Measurements from ENCODE around the gene PRIMA1.

PRIMA1 gene

DNA sequence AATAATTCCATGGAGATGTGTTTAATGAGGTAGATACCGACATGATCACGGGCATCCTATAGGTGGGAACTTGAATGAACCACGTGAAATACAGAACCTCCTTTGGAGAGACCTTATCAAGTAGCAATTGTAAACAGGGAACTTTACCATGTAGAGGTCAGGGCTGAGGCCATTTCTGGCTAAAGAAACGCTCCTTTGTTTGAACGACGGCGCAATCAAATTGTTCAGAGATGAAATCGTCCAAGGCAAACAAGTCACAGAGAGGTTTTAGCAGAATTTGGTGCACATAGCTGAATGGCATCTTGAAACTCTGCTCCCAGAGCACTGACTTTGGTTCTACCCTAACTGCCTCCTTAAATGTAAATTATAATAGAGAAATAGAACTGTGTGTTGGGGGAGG, 9.8 kb downstream of the PRIMA1 start:
- Histone ChIP-seq H3K79me1 (replicated peaks; ENCODE audit: low read length, poor library complexity, severe bottlenecking) (no peaks in the 10 kb centered on the region), H2AFZ (ENCODE audit: low read depth, low read length) (no peak overlapping the region), H3K27me3 (ENCODE audit: control insufficient read depth in 1 of 2, insufficient read depth in 1 of 2, low read length in 2 of 2) (peaks cover 0 to 4% of the 10 kb centered on the region in 2 experiments), H2BK15ac (ENCODE audit: low read depth, poor library complexity, severe bottlenecking) (no peak overlapping the region), H3K4ac (ENCODE audit: low read depth in 1 of 2, low read length in 2 of 2) (no peak overlapping the region), H3K18ac (ENCODE audit: low read depth in 1 of 2, low read length in 2 of 2) (no peak overlapping the region), H3K27ac (ENCODE audit: low read length, poor library complexity, severe bottlenecking) (no peak overlapping the region), H3K4me1 (ENCODE audit: control insufficient read depth, insufficient read depth, low read depth, low read length) (no peaks in the 10 kb centered on the region), H3K9me3 (ENCODE audit: control insufficient read depth, low read length) (no peaks in the 10 kb centered on the region), H3K14ac (ENCODE audit: low read length in 2 of 2) (no peak overlapping the region), H4K8ac (ENCODE audit: low read length) (no peak overlapping the region), H2BK5ac (ENCODE audit: low read depth, low read length, poor library complexity, severe bottlenecking) (no peak overlapping the region), H3K36me3 (ENCODE audit: control insufficient read depth in 1 of 2, insufficient read depth in 2 of 2, low read depth in 1 of 2, low read length in 2 of 2) (no peaks in the 10 kb centered on the region), H2BK120ac (ENCODE audit: low read depth, low read length) (no peak overlapping the region), H3K4me2 (ENCODE audit: low read length, poor library complexity, severe bottlenecking) (no peak overlapping the region), H3K9ac (ENCODE audit: low read length) (no peak overlapping the region), H4K91ac (ENCODE audit: low read length) (no peak overlapping the region), H3K4me3 (ENCODE audit: insufficient read depth in 1 of 2, low read depth in 1 of 2, low read length in 2 of 2) (no peak overlapping the region), H2AK5ac (ENCODE audit: low read length, severe bottlenecking) (no peak overlapping the region), H3K23ac (ENCODE audit: low read length in 2 of 2) (no peak overlapping the region), H2BK12ac (ENCODE audit: low read length in 2 of 2) (no peak overlapping the region)
- DNase-seq = no peak
- WGBS = 87% methylated on average over 8 of the region's 8 CpGs

- 50% methylated on average over 3 of the region's 3 CpGs for WGBS
- Histone ChIP-seq H2AK5ac (ENCODE audit: low read length, severe bottlenecking) (no peak overlapping the region), H3K9ac (ENCODE audit: low read length) (no peak overlapping the region), H3K4me1 (ENCODE audit: control insufficient read depth, insufficient read depth, low read depth, low read length) (no peaks in the 10 kb centered on the region), H2BK120ac (ENCODE audit: low read depth, low read length) (no peak overlapping the region), H2BK15ac (ENCODE audit: low read depth, poor library complexity, severe bottlenecking) (no peak overlapping the region), H3K18ac (ENCODE audit: low read depth in 1 of 2, low read length in 2 of 2) (no peak overlapping the region), H4K8ac (ENCODE audit: low read length) (no peak overlapping the region), H3K23ac (ENCODE audit: low read length in 2 of 2) (no peak overlapping the region), H3K4me2 (ENCODE audit: low read length, poor library complexity, severe bottlenecking) (no peak overlapping the region), H3K4me3 (ENCODE audit: insufficient read depth in 1 of 2, low read depth in 1 of 2, low read length in 2 of 2) (no peak overlapping the region), H2BK12ac (ENCODE audit: low read length in 2 of 2) (no peak overlapping the region), H3K36me3 (ENCODE audit: control insufficient read depth in 1 of 2, insufficient read depth in 2 of 2, low read depth in 1 of 2, low read length in 2 of 2) (no peaks in the 10 kb centered on the region), H4K91ac (ENCODE audit: low read length) (no peak overlapping the region), H3K27ac (ENCODE audit: low read length, poor library complexity, severe bottlenecking) (no peak overlapping the region), H2AFZ (ENCODE audit: low read depth, low read length) (no peak overlapping the region), H3K14ac (ENCODE audit: low read length in 2 of 2) (no peak overlapping the region), H2BK5ac (ENCODE audit: low read depth, low read length, poor library complexity, severe bottlenecking) (no peak overlapping the region), H3K4ac (ENCODE audit: low read depth in 1 of 2, low read length in 2 of 2) (no peak overlapping the region), H3K27me3 (ENCODE audit: control insufficient read depth in 1 of 2, insufficient read depth in 1 of 2, low read length in 2 of 2) (no peaks in the 10 kb centered on the region), H3K79me1 (replicated peaks; ENCODE audit: low read length, poor library complexity, severe bottlenecking) (no peaks in the 10 kb centered on the region), H3K9me3 (ENCODE audit: control insufficient read depth, low read length) (no peaks in the 10 kb centered on the region)
- DNase-seq = no peak
Observed at GRCh38 chr14:93775744-93776143, 12.5 kb downstream of the PRIMA1 start.

- Histone ChIP-seq H3K4me2 (ENCODE audit: low read length, poor library complexity, severe bottlenecking) (no peak overlapping the region), H3K4me1 (ENCODE audit: control insufficient read depth, insufficient read depth, low read depth, low read length) (no peaks in the 10 kb centered on the region), H2BK12ac (ENCODE audit: low read length in 2 of 2) (no peak overlapping the region), H3K23ac (ENCODE audit: low read length in 2 of 2) (no peak overlapping the region), H4K91ac (ENCODE audit: low read length) (no peak overlapping the region), H3K18ac (ENCODE audit: low read depth in 1 of 2, low read length in 2 of 2) (no peak overlapping the region), H3K14ac (ENCODE audit: low read length in 2 of 2) (no peak overlapping the region), H3K79me1 (replicated peaks; ENCODE audit: low read length, poor library complexity, severe bottlenecking) (no peaks in the 10 kb centered on the region), H2AFZ (ENCODE audit: low read depth, low read length) (no peak overlapping the region), H2BK120ac (ENCODE audit: low read depth, low read length) (no peak overlapping the region), H4K8ac (ENCODE audit: low read length) (no peak overlapping the region), H3K27ac (ENCODE audit: low read length, poor library complexity, severe bottlenecking) (no peak overlapping the region), H3K9me3 (ENCODE audit: control insufficient read depth, low read length) (no peaks in the 10 kb centered on the region), H2BK15ac (ENCODE audit: low read depth, poor library complexity, severe bottlenecking) (no peak overlapping the region), H3K36me3 (ENCODE audit: control insufficient read depth in 1 of 2, insufficient read depth in 2 of 2, low read depth in 1 of 2, low read length in 2 of 2) (no peaks in the 10 kb centered on the region), H3K4ac (ENCODE audit: low read depth in 1 of 2, low read length in 2 of 2) (no peak overlapping the region), H3K27me3 (ENCODE audit: control insufficient read depth in 1 of 2, insufficient read depth in 1 of 2, low read length in 2 of 2) (no peaks in the 10 kb centered on the region), H2BK5ac (ENCODE audit: low read depth, low read length, poor library complexity, severe bottlenecking) (no peak overlapping the region), H2AK5ac (ENCODE audit: low read length, severe bottlenecking) (no peak overlapping the region), H3K4me3 (ENCODE audit: insufficient read depth in 1 of 2, low read depth in 1 of 2, low read length in 2 of 2) (no peak overlapping the region), H3K9ac (ENCODE audit: low read length) (no peak overlapping the region)
- DNase-seq = no peak
- 42% methylated on average over 2 of the region's 2 CpGs for WGBS
Observed at GRCh38 chr14:93775158-93775557, 13.1 kb downstream of the PRIMA1 start.

- H3K23ac ChIP-seq (ENCODE audit: low read length in 2 of 2) = no peak overlapping the region
- H3K9me3 ChIP-seq (ENCODE audit: control insufficient read depth, low read length) = no peaks in the 10 kb centered on the region
- H3K79me1 ChIP-seq (replicated peaks; ENCODE audit: low read length, poor library complexity, severe bottlenecking) = no peaks in the 10 kb centered on the region
- no peak for DNase-seq
- peaks cover 0 to 3% of the 10 kb centered on the region in 2 experiments for H3K27me3 ChIP-seq (ENCODE audit: control insufficient read depth in 1 of 2, insufficient read depth in 1 of 2, low read length in 2 of 2)
- no peak overlapping the region for H2AFZ ChIP-seq (ENCODE audit: low read depth, low read length)
- no peak overlapping the region for H3K27ac ChIP-seq (ENCODE audit: low read length, poor library complexity, severe bottlenecking)
- no peak overlapping the region for H3K18ac ChIP-seq (ENCODE audit: low read depth in 1 of 2, low read length in 2 of 2)
- no peak overlapping the region for H4K8ac ChIP-seq (ENCODE audit: low read length)
- no peak overlapping the region for H2BK15ac ChIP-seq (ENCODE audit: low read depth, poor library complexity, severe bottlenecking)
- no peak overlapping the region for H2BK120ac ChIP-seq (ENCODE audit: low read depth, low read length)
- no peak overlapping the region for H3K4me3 ChIP-seq (ENCODE audit: insufficient read depth in 1 of 2, low read depth in 1 of 2, low read length in 2 of 2)
- H2BK5ac ChIP-seq (ENCODE audit: low read depth, low read length, poor library complexity, severe bottlenecking) = no peak overlapping the region
- no peak overlapping the region for H3K4me2 ChIP-seq (ENCODE audit: low read length, poor library complexity, severe bottlenecking)
- no peaks in the 10 kb centered on the region for H3K4me1 ChIP-seq (ENCODE audit: control insufficient read depth, insufficient read depth, low read depth, low read length)
- no peak overlapping the region for H2BK12ac ChIP-seq (ENCODE audit: low read length in 2 of 2)
- no peak overlapping the region for H3K4ac ChIP-seq (ENCODE audit: low read depth in 1 of 2, low read length in 2 of 2)
- H3K14ac ChIP-seq (ENCODE audit: low read length in 2 of 2) = no peak overlapping the region
- H3K9ac ChIP-seq (ENCODE audit: low read length) = no peak overlapping the region
- H4K91ac ChIP-seq (ENCODE audit: low read length) = no peak overlapping the region
- no peaks in the 10 kb centered on the region for H3K36me3 ChIP-seq (ENCODE audit: control insufficient read depth in 1 of 2, insufficient read depth in 2 of 2, low read depth in 1 of 2, low read length in 2 of 2)
- WGBS = 73% methylated on average over 5 of the region's 5 CpGs
- no peak overlapping the region for H2AK5ac ChIP-seq (ENCODE audit: low read length, severe bottlenecking)
Observed at GRCh38 chr14:93772263-93772662, 16.0 kb downstream of the PRIMA1 start.

All from mesenchymal stem cell (in vitro differentiated cells and primary cell).